ENCODE measurements around the gene F2. TPM values are rescaled to one million over a fixed set of nuclear protein-coding genes. Genes with fewer than 3 reads are reported as not detected.
A peak's percentile ranks its signal among the peaks of the same experiment; 100 is the strongest.

F2 gene
- total RNA-seq, 1 donor, result not detected

GRCh38 chr11:46696212-46696558, 22.8 kb upstream of the F2 start:
- no peak overlapping the region for H3K4me2 ChIP-seq (ENCODE audit: insufficient read depth, low read length)
- DNase-seq (ENCODE audit: insufficient read length, low spot score, missing footprints), result no peak
- no peak overlapping the region for H3K4me3 ChIP-seq (ENCODE audit: insufficient read depth, low read length)
- no peaks in the 10 kb centered on the region for H3K27me3 ChIP-seq (ENCODE audit: insufficient read depth, low read length)
- H2AFZ ChIP-seq (ENCODE audit: low read length), result no peak overlapping the region
- H3K9me3 ChIP-seq (ENCODE audit: low read depth, low read length), result no peaks in the 10 kb centered on the region
- H3K79me2 ChIP-seq (ENCODE audit: insufficient read depth, low read length), result peaks cover 64% of the 10 kb centered on the region
- H3K4me1 ChIP-seq (ENCODE audit: insufficient read depth, low read length), result peaks cover 29% of the 10 kb centered on the region
- peaks cover 16% of the 10 kb centered on the region for H4K20me1 ChIP-seq (ENCODE audit: insufficient read depth, low read length)
- H3K36me3 ChIP-seq (ENCODE audit: insufficient read depth, low read length), result peaks cover 29% of the 10 kb centered on the region
- no peak for TF ChIP-seq CTCF (IDR thresholded peaks at IDR 0.05; ENCODE audit: extremely low read depth, low read depth, low read length)
- no peak overlapping the region for H3K27ac ChIP-seq (ENCODE audit: low read depth, low read length)

GRCh38 chr11:46697303-46697702, 21.7 kb upstream of the F2 start:
- Histone ChIP-seq H3K9me3 (ENCODE audit: low read depth, low read length) (no peaks in the 10 kb centered on the region), H3K27me3 (ENCODE audit: insufficient read depth, low read length) (no peaks in the 10 kb centered on the region), H3K27ac (ENCODE audit: low read depth, low read length) (peak overlapping the region; percentile 52), H3K4me1 (ENCODE audit: insufficient read depth, low read length) (peaks cover 36% of the 10 kb centered on the region), H4K20me1 (ENCODE audit: insufficient read depth, low read length) (peaks cover 16% of the 10 kb centered on the region), H3K4me3 (ENCODE audit: insufficient read depth, low read length) (no peak overlapping the region), H3K36me3 (ENCODE audit: insufficient read depth, low read length) (peaks cover 33% of the 10 kb centered on the region), H2AFZ (ENCODE audit: low read length) (no peak overlapping the region), H3K79me2 (ENCODE audit: insufficient read depth, low read length) (peaks cover 71% of the 10 kb centered on the region), H3K4me2 (ENCODE audit: insufficient read depth, low read length) (peak overlapping the region; percentile 9)
- DNase-seq (ENCODE audit: insufficient read length, low spot score, missing footprints), result peak; percentile 83
- TF ChIP-seq CTCF (IDR thresholded peaks at IDR 0.05; ENCODE audit: extremely low read depth, low read depth, low read length), result no peak

- H3K4me3 ChIP-seq (ENCODE audit: insufficient read depth, low read length), result no peak overlapping the region
Measured at GRCh38 chr11:46697723-46698122, 21.3 kb upstream of the F2 start.

GRCh38 chr11:46698597-46698996, 20.4 kb upstream of the F2 start:
- no peak for DNase-seq (ENCODE audit: insufficient read length, low spot score, missing footprints)
- no peak for TF ChIP-seq CTCF (IDR thresholded peaks at IDR 0.05; ENCODE audit: extremely low read depth, low read depth, low read length)
- H3K9me3 ChIP-seq (ENCODE audit: low read depth, low read length), result no peaks in the 10 kb centered on the region
- no peak overlapping the region for H2AFZ ChIP-seq (ENCODE audit: low read length)
- peak overlapping the region; percentile 87 for H3K4me2 ChIP-seq (ENCODE audit: insufficient read depth, low read length)
- H3K4me1 ChIP-seq (ENCODE audit: insufficient read depth, low read length), result peaks cover 36% of the 10 kb centered on the region
- peaks cover 83% of the 10 kb centered on the region for H3K79me2 ChIP-seq (ENCODE audit: insufficient read depth, low read length)
- H3K27ac ChIP-seq (ENCODE audit: low read depth, low read length), result peak overlapping the region; percentile 3
- H3K36me3 ChIP-seq (ENCODE audit: insufficient read depth, low read length), result peaks cover 42% of the 10 kb centered on the region
- peaks cover 23% of the 10 kb centered on the region for H4K20me1 ChIP-seq (ENCODE audit: insufficient read depth, low read length)
- H3K27me3 ChIP-seq (ENCODE audit: insufficient read depth, low read length), result no peaks in the 10 kb centered on the region
- peak overlapping the region; percentile 84 for H3K4me3 ChIP-seq (ENCODE audit: insufficient read depth, low read length)

More at GRCh38 chr11:46697723-46698122, 21.3 kb upstream of the F2 start:
- Histone ChIP-seq H3K9me3 (ENCODE audit: low read depth, low read length) (no peaks in the 10 kb centered on the region), H3K27ac (ENCODE audit: low read depth, low read length) (peak overlapping the region; percentile 52), H3K79me2 (ENCODE audit: insufficient read depth, low read length) (peaks cover 75% of the 10 kb centered on the region), H3K36me3 (ENCODE audit: insufficient read depth, low read length) (peaks cover 37% of the 10 kb centered on the region), H3K4me2 (ENCODE audit: insufficient read depth, low read length) (peak overlapping the region; percentile 9), H3K27me3 (ENCODE audit: insufficient read depth, low read length) (no peaks in the 10 kb centered on the region), H4K20me1 (ENCODE audit: insufficient read depth, low read length) (peaks cover 19% of the 10 kb centered on the region), H3K4me1 (ENCODE audit: insufficient read depth, low read length) (peaks cover 36% of the 10 kb centered on the region), H2AFZ (ENCODE audit: low read length) (no peak overlapping the region)
- no peak for TF ChIP-seq CTCF (IDR thresholded peaks at IDR 0.05; ENCODE audit: extremely low read depth, low read depth, low read length)
- no peak for DNase-seq (ENCODE audit: insufficient read length, low spot score, missing footprints)

All from osteoblast (primary cell).